H1 (cell line): ENCODE data around the gene ANKRD50. TPM values are rescaled to one million over a fixed set of nuclear protein-coding genes. Genes with fewer than 3 reads are reported as not detected.

Experiments
- ASH2L ChIP-seq: fragments of 200-600, 300-600 bp; sonication (generic); IDR thresholded peaks from one replicate; pipeline ENCODE4 v1.7.1; 2017; ENCODE audit warnings: low read length
- ATF2 ChIP-seq: IDR thresholded peaks from 2 replicates; pipeline ENCODE4 v1.6.1; 2012; ENCODE audit warnings: low read length, inconsistent platforms
- BACH1 ChIP-seq: IDR thresholded peaks from 2 replicates; pipeline ENCODE4 v1.6.1; 2012; ENCODE audit warnings: low read length, improper control_type of control experiment
- CBX8 ChIP-seq: fragments of 300-800, 300-1000 bp; sonication (generic); IDR thresholded peaks from 2 replicates; pipeline ENCODE4 v1.7.1; 2016; ENCODE audit warnings: low read depth, low read length, borderline replicate concordance
- CREB1 ChIP-seq: IDR thresholded peaks from 2 replicates; pipeline ENCODE4 v1.6.1; 2012; ENCODE audit warnings: inconsistent platforms
- CTCF ChIP-seq, 3 experiments: IDR thresholded peaks; 1 replicate in 2 of 3; 2 replicates in 1 of 3; pipeline versions ENCODE4 v1.5.1 to v1.6.1; 2011; ENCODE audit warnings: low read length in 3 of 3, mild to moderate bottlenecking in 3 of 3, inconsistent platforms in 2 of 3, low read depth in 1 of 3, moderate library complexity in 1 of 3; ENCODE audit not compliant: insufficient read depth in 1 of 3; ENCODE audit errors: control extremely low read depth in 1 of 3
- EP300 ChIP-seq, 2 experiments: IDR thresholded peaks; 1 replicate in 1 of 2; 2 replicates in 1 of 2; pipeline ENCODE4 v1.6.1; 2011 to 2012; ENCODE audit warnings: low read depth in 2 of 2, low read length in 2 of 2, mild to moderate bottlenecking in 2 of 2, borderline replicate concordance in 1 of 2, inconsistent platforms in 1 of 2, moderate library complexity in 1 of 2
- EZH2 ChIP-seq: fragments of 200-600 bp; sonication (generic); IDR thresholded peaks from 2 replicates; pipeline ENCODE4 v1.7.1; 2012; ENCODE audit warnings: low read depth, mild to moderate bottlenecking, moderate library complexity, low read length, inconsistent platforms; ENCODE audit not compliant: severe bottlenecking
- HDAC2 ChIP-seq, 2 experiments: fragments of 300-600 bp in 1 of 2; sonication (generic) in 1 of 2; IDR thresholded peaks; 2 replicates each; pipeline ENCODE4 v1.6.1; 2011 to 2012; ENCODE audit warnings: low read depth in 2 of 2, low read length in 2 of 2, mild to moderate bottlenecking in 2 of 2, moderate library complexity in 2 of 2, borderline replicate concordance in 1 of 2, inconsistent platforms in 1 of 2
- KDM4A ChIP-seq: IDR thresholded peaks from one replicate; pipeline ENCODE4 v1.7.1; 2012; ENCODE audit warnings: low read depth, mild to moderate bottlenecking, moderate library complexity, low read length, inconsistent platforms; ENCODE audit not compliant: severe bottlenecking
- RBBP5 ChIP-seq: IDR thresholded peaks from 2 replicates; pipeline ENCODE4 v1.7.1; 2012; ENCODE audit warnings: low read depth, mild to moderate bottlenecking, inconsistent platforms, low read length, moderate library complexity, borderline replicate concordance
- SP1 ChIP-seq: IDR thresholded peaks from 2 replicates; pipeline ENCODE4 v1.6.1; 2011; ENCODE audit warnings: low read depth, low read length
- TAF1 ChIP-seq: IDR thresholded peaks from 2 replicates; pipeline ENCODE4 v1.6.1; 2011; ENCODE audit warnings: mild to moderate bottlenecking, low read depth, low read length
- TBP ChIP-seq: IDR thresholded peaks from 2 replicates; pipeline ENCODE4 v1.6.1; 2011; ENCODE audit warnings: low read depth, low read length, improper control_type of control experiment
- TCF12 ChIP-seq: IDR thresholded peaks from 2 replicates; pipeline ENCODE4 v1.6.1; 2011; ENCODE audit warnings: low read depth, mild to moderate bottlenecking, low read length
- polyA plus RNA-seq, 7 experiments: library from polyadenylated mRNA; depleted of rRNA in 3 of 7; stranded (reverse) in 5 of 7; unstranded in 2 of 7; fragments of >200 nt in 5 of 7; fragments of 200-250 nt in 2 of 7; gene quantifications; 1 replicate in 5 of 7; 2 replicates in 1 of 7; 4 replicates in 1 of 7; pipeline versions ENCODE4 v1.2.1 to v1.2.3, GENCODE V29; 2011 to 2013; ENCODE audit warnings: missing spikeins in 2 of 7, mixed read lengths in 2 of 7
- total RNA-seq: library from RNA; stranded (reverse); fragmentation: NEBNext Ultra II Directional; extraction: Animal tissue kit (Norgen Biotek cat#: 25700); gene quantifications from 2 replicates; pipeline ENCODE4 v1.2.1, GENCODE V29; 2021

The ANKRD50 gene
- total and polyA plus RNA-seq, 2 of the 8 experiments (the other 6 are each of a cell fraction or from before 2014, with no cell fraction given): 8.5 to 25.0 TPM

- TF ChIP-seq SP1: no peak
- TF ChIP-seq CREB1: peak; percentile 38; the same call in 1 of the 2 replicates
- TF ChIP-seq CBX8: no peak
- TF ChIP-seq HDAC2 (IDR thresholded peaks at IDR 0.05; ENCODE audit: borderline replicate concordance in 1 of 2, low read depth in 2 of 2, low read length in 2 of 2): peak in 1 of 2 experiments; percentile 78; a peak in 1 of 4 replicates
- TF ChIP-seq ASH2L: peak; percentile 82
- TF ChIP-seq BACH1: peak; percentile 53; the same call in 1 of the 2 replicates
- no peak for TF ChIP-seq ATF2
- no peak for TF ChIP-seq CTCF (IDR thresholded peaks at IDR 0.05; ENCODE audit: control extremely low read depth in 1 of 3, insufficient read depth in 1 of 3, low read depth in 1 of 3, low read length in 3 of 3)
- peak; percentile 65 for TF ChIP-seq TAF1
- no peak for TF ChIP-seq EZH2
- TF ChIP-seq KDM4A: peak; percentile 66
- TF ChIP-seq EP300 (IDR thresholded peaks at IDR 0.05; ENCODE audit: borderline replicate concordance in 1 of 2, low read depth in 2 of 2, low read length in 2 of 2): 0 out of 3 replicates have a peak, but pooled peaks of 1 of the 2 experiments have one; percentile 54
- no peak for TF ChIP-seq TCF12
- peak; percentile 52 for TF ChIP-seq TBP
- TF ChIP-seq RBBP5: peak; percentile 88
- TF ChIP-seq, all 59 proteins: peak for 22
These were observed at the start of gene ANKRD50 (continued) for GRCh38 chr4:124712372-124713184.
